UCSD-AML1 (cell line): ENCODE measurements around the gene CPNE8.

ENCODE experiments used
- DNase-seq: peaks from one replicate; lab custom pipeline; 2025; ENCODE audit not compliant: unreplicated experiment; lab: John Stamatoyannopoulos, UW

The CPNE8 gene

DNA sequence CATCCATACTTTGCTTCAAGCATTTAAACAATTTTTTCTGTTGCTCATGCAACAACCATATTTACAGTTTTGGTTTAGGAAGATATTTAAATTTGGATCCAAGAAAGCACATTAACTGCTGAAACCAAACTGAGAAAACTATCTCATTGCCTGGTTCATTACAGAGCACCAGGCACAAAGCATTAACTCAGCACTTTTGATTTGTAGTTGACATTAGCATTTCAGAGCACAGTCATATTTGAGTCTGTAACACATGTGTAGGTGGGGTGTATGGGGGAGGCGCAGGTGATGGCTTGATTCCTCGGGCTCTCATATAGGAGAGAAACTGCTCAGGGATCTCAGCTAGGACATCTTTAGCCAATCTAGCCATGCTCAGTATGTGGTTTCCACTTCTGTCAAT lies 251.7 kb downstream of the CPNE8 start:
- DNase-seq, result no peak

DNA sequence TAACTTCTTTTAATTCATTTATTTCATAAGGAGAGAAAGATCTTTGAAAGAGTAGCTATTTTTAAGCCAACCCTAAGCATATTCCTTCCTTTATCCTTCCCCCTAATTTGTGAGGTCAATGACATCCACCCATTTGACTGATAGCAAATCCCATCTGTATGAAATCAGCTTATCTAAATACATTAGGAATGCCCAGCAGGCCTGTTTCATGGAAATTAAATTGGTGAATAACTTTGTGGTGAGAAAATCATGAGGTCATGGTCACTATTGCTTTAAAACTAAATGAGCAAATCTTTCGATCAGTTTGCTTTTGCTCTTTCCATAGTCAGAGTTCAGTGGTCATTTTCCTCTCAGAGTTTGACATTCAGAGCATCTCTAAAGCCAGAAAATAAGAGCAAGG lies 256.6 kb downstream of the CPNE8 start:
- no peak for DNase-seq

DNA sequence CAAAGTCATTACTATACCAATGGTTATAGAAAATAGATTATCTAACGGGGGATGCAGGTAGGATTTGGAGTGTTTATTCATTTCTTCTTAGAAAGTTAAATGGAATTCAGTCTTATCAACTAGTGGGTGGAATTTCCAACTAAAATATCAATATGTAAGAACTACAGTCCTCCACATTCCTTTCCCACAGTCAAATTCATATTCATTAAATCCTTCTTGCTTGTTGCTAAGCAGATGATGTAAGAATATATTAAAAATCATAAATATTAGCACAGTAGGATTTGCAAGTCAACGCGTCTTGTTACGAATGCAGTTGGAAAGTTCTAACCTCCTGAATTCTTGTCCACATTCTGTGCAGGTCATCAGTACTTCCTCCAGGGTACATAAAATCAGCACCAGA lies 259.2 kb downstream of the CPNE8 start:
- no peak for DNase-seq

DNA sequence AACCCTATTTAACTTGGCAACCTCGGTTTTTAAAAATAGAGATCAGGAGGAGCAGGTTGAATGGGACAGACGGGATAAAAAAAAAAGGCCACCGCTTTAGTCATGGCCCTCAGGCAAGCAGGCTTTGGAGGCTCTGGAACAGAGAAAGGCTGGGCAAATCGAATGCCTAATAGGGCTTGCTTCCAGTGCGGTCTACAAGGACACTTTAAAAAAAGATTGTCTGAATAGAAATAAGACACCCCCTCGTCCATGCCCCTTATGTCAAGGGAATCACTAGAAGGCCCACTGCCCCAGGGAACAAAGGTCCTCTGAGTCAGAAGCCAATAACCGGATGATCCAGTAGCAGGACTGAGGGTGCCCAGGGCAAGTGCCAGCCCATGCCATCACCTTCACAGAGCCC lies 265.8 kb downstream of the CPNE8 start:
- DNase-seq, result no peak

DNA sequence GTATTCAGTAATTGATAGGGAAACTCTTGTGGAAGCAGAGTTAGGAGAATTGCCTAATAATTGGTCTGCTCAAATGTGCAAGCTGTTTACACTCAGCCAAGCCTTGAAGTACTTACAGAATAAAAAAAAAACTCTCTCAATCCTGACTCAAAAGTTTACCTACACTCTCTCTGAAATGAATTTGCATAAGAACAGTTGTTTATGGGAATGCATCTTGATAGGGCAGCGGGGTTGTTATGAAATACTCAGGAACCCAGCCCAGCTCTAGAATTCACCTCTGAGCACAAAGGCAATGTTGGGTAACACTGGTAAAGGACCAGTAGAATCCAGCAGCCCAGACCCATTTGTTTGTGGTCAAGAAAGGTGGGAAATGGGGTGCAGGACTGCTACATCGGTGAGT lies 267.0 kb downstream of the CPNE8 start:
- no peak for DNase-seq

DNA sequence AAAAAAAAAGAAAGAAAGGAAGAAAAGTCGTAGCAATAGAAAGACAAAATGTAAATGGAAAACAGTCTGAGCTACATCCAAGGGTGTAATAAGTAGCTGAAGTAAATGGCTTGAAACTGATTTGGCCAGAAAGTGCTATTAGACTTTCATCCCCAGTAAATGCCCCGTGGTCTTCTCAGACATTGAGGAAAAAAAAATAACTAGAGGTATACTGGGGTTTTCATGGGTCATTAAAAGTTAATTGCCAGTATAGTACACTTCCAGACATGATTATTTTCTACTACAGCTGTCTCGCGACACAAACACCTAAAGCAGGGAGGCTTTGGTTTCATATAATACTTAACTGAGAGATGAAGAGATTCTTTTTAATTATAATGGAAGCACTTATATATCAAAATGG lies 271.9 kb downstream of the CPNE8 start:
- no peak for DNase-seq

DNA sequence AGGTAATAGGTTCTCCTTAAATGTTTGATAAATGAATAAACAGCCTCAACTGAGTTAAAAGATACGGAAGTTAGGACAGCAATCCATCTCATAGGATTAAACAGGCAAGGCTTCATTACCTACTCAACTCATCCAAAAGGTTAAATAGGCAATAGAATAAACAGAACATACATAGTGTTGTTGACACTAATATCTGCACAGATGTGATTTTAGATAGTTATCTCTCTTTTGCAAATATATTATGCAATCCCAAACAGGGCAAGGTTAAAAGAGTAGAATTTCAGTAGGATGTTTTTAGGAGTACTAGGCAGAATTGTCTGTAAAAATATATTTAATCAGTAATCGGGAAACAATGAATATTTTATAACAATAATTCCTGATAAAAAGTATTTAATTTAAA lies 276.3 kb downstream of the CPNE8 start:
- no peak for DNase-seq

DNA sequence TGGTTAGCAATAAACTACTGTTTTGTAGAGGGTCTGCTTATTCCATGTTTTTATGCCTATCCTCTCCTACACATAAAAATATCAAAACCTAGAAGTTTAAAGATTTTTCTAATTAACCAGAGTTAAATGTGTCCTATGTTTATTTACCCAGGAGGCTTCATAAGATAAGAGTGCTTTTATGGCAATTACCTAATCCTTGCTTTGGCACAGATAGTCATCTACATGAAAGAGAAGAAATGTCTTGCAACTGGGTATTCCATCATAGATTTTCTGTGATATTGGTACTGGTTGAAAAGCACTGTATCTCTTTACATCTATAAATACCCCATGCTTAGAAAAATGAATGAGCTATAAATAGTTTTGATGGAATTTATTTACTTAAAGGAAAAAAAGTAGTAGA lies 277.1 kb downstream of the CPNE8 start:
- no peak for DNase-seq

DNA sequence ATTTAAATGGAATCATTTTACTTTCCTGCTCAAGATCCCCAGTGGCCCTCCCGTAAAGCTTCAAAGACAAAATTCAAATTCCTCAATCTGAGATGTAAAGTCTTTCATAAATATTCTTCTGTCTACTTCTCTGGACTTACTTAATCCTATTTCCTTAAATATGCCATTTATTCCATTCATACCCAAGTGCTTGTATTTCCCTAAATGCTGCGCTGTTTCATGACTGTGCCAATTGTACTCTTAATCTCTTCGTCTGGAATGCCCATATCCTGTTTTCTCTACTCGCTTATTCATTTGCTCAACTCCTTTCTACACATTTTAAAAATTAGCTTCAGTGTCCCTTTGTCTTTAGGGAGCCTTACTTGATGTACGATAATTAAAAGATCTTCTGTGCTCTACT lies 280.1 kb downstream of the CPNE8 start:
- DNase-seq, result no peak

DNA sequence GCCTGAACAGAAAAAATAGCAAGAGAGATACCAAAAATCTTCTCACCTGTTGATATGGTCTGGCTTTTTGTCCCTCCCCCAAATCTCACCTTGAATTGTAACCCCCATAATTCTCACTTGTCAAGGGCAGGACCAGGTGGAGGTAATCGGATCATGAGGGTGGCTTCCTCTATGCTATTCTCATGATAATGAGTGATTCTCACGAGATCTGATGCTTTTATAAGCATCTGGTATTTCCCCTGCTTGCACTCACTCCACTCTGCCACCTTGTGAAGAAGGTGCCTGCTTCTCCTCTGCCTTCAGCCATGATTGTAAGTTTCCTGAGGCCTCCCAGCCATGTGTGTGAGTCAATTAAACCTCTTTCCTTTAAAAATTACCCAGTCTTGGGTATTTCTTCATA lies 291.2 kb downstream of the CPNE8 start:
- DNase-seq, result no peak

DNA sequence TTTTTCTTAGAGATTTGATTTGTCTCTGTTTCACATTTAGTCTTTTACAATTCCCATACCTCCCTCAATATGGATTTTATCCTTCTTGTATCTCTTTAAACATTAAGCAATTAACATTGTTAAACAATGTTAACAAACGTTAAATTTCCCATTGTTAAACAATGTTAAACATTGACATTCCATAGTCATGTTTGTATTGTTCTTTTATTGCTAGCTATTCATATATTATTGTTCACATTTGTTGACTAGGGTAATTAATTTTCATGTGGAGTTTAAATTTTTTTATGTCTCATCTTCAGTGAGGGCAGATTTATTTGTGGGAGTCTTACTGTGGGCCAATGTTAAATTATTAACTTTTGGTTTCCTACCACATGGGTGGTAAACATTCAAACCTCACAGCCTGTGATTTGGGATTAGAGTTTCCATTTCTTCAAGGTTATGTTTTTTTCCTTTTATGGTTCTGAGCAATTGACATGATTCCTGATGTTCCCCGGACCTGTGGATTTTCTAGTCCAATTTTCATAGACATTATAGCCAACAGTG lies 294.5 kb downstream of the CPNE8 start:
- DNase-seq, result no peak

DNA sequence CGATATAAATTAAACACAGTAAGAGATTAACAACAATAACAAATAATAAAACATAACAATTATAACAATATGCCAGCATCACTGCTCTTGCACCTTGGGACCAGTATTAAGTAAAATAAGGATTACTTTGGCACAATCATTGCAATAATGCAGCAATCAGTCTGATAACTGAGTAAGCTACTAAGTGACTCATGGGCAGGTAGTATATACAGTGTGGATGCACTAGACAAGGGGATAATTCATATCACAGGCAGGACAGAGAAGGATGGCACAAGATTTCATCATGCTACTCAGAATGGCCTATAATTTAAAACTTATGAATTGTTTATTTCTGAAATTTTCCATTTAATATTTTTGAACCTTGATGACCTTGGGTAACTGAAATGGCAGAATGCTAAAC lies 298.1 kb downstream of the CPNE8 start:
- DNase-seq, result no peak
